ENCODE data around the gene IDUA.

IDUA gene

DNA sequence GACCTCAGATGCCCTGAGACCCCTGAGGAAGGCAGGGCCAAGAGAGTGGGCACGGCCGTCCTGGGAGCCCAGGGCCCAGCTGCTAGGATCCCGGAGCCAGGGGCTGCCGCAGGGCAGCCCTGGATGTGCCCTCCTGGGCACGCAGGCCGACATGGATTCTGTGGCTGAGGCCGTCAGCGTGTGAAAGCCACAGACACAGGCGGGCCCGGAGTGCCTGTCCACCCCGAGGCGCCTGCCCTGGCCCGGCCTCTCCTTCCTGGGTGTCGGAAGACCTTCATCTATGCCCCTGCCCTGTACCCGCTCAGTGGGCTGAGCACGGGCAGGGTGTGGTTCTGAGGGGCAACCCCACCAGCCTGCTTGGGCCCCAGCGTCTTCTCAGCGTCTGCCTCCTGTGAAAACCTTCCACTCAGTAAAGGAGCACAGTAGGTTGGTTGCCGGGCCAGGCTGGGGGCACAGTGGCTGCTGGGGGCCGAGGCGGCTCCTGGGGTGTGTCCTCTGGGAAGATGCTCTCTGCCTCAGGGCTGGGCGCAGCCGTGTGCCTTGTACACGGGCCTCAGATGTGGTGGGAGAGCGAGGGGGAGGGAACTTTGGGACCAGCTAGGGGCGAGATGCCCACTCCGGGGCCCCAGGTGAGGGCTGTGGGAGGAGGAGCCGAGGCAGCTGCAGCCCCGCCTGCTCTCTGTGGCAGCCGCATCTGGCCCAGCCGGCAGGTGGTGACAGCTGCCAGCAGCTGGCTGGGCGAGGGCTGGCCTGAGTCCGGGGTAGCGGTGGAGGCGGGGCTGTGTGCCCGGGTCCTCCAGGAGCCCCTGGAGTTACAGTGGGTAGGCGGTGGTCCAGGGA, 45.3 kb downstream of the IDUA start:
- no peak for DNase-seq (ENCODE audit: low spot score)

DNA sequence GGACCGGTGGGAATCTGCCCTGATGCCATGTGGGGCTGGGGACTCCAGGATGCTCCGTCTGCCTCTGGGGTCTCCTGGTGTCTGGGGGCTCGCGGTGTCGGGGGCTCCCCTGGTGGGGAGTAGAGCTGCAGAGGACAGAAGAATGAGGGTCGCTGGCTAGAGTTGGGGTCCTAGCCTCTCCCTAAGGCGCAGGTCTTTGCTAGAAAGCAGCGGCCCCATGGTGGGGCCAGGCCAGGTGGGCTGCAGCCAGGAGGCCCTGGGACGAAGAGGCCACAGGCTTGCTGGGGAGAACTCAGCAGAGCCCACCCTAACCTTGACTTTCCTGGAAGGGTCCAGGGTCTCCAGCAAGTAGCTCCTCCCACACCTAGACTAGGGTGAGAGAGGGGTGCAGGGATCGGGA, 46.0 kb downstream of the IDUA start:
- DNase-seq (ENCODE audit: low spot score) = no peak

DNA sequence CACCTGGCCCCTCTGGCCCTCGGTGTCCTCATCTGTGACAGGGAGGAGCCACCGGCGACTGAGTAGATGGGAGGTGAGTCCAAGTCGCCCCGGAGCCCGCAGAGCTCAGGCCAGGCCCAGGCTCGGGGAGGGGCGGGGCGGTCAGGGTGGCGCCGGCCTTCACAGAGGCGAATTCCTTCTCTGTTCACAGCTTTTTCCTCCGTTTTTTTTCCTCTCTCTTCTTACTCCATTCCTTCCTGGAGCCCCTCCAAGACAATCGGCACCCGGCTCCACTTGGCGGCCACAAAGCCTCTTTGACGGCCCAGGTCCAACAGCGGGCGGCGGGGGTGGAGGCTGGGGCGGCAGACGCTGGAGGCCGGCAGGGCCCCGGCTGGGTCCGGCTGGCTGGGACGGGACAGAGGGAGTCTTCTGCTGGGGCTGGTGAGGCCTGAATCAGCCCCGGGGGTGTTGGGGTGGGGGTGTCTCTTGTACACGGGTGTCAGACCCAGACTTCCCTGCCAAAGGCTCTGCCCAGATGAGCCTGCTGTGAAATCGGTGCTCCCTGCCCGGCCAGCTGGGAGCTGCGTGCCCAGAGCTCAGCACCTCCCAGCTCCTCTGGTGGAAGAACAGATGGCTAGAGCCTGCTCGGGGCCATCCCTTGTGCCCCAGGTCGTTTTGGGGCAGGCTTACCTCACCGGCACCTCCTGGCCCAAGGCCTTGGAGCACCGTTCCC, 47.2 kb downstream of the IDUA start:
- no peak for DNase-seq (ENCODE audit: low spot score)

DNA sequence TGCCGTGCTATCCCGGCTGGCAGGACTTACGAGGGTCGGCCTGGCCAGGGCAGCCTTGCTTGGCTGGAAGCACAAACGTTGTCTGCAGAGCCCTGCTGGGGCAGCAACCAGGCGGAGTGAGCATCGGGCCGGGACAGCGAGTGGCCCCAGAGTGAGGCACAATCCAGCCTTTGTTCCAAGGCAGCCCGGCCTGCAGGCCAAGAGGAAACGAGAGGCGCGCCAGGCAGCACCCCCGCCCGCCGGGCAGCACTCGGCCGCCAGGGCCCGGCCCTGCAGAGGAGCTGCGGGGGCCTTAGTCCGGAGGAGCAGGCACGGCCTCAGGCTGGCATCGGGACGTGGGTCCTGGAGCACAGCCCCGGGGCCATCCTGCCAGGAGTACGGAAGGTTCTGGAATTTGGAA, 48.7 kb downstream of the IDUA start:
- no peak for DNase-seq (ENCODE audit: low spot score)

DNA sequence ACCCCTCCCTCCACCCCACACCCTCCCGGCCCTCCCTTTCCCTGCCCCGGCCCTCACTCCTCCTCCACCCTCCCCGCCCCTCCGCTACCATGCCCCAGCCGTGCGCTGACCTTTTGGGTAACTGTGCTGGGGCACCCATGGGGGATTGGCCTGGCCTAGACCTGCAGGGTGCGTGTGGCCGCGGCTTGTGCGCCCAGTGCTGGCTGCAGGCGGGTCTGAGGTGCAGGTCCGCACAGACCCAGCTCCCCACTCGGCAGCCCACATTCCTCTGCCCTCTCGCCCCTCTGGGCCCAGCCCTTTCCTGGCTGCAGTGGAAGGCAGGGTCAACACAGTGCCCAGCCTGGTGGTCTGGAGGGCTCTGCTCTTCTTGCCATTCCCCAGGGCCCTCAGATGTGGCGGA, 49.3 kb downstream of the IDUA start:
- no peak for DNase-seq (ENCODE audit: low spot score)

DNA sequence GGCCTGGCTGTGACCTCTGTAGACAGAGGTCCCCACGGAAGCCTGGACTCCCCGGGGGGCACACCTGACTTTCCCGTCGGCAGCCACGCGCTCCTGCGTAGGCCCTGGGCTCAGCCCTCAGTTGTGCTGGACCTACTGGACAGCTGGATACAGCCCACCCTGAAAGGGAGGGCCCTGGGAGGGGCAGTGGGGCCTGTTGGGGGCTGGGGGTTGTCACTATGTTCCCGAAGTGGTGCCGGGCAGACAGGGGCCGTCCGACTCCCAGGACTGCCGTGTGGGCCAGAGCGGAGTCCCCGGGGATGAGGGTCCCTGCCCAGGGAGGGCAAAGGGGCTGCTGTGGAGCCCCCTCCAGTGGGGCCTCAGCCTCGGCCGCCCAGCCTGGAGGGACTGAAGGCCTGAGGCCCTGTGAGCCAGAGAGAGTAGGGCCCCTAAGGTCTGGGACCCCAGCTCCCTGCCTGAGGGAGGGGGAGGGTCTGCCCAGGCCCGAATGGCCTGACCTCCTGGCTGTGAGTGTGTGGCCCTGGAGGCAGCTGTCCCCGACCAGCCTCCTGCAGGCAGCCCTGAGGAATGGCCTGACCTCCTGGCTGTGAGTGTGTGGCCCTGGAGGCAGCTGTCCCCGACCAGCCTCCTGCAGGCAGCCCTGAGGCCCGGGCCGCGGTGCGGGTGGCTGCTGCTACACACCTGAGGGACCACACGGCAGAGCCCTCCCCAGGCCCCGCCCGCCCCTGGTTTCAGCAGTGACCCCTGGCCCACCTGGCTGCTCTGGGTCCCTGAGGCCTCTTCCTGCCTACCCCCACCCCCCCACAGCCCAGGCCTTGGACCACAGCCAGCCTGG, 50.3 kb downstream of the IDUA start:
- no peak for DNase-seq (ENCODE audit: low spot score)

DNA sequence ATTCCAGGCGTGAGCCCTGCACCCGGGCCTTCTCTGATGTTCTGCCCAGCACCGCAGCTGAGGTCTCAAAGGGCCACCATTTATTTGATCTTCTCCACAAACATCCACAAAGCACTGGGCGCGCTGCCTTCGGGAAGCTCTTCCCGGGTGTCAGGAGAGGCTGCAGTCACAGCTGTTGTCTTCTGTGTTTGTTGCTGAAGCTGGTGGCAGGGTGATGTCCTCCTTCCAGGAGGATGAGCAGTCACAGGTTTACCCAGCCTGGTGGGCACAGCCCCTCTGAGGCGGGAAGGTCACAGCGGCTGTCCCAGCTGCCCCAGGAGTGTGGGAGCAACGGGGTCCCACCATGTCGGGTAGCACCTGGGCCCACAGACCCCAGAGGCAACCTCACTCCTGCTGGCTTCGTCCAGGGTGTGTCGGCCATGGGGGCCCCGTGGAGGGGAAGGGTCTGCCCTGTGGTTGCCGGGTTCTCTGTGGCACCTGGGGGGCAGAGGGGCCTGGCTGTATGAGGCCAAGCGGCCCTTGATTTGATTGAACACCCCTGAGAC, 52.2 kb downstream of the IDUA start:
- DNase-seq (ENCODE audit: low spot score) = no peak

DNA sequence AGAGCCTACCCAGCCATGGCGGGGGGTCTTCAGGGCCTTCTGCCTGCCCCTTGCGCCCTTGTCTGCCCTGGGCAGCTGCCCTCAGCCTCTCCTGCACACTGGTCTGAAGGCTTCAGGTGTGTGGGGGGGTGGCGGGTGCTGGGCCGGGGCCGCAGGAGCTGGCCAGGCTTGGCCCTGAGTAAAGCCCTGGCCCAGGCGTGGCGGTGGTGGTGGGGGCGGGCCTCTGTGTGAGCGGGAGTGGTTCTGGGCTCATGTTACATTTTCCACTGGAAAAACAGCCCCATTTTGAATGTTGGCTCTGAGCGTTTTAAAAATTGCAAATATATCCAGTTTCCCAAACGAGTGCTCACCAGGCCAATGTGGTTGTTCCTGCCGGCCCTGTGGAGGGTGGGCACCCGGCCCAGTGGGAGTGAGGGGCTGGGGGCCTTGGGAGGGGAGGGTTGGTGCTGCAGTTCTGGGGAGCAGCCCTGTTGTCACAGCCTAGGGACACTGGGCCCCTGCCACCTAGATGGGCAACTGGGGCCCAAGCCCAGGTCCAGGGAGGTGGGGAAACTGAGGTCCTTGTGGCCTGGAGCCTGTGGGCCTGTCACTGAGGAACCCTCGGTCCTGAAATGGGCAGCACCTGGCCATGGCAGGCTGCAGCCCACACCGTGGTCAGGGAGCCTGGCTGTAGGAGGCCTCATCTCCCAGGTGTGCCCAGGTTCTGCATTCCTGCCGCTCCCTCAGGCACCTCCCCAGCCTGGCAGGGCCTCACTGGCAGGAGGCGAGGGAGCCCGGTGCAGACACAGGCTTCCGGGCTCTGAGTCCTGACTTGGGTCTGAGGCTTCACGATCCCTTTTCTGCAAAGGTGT, 52.9 kb downstream of the IDUA start:
- DNase-seq (ENCODE audit: low spot score) = no peak

DNA sequence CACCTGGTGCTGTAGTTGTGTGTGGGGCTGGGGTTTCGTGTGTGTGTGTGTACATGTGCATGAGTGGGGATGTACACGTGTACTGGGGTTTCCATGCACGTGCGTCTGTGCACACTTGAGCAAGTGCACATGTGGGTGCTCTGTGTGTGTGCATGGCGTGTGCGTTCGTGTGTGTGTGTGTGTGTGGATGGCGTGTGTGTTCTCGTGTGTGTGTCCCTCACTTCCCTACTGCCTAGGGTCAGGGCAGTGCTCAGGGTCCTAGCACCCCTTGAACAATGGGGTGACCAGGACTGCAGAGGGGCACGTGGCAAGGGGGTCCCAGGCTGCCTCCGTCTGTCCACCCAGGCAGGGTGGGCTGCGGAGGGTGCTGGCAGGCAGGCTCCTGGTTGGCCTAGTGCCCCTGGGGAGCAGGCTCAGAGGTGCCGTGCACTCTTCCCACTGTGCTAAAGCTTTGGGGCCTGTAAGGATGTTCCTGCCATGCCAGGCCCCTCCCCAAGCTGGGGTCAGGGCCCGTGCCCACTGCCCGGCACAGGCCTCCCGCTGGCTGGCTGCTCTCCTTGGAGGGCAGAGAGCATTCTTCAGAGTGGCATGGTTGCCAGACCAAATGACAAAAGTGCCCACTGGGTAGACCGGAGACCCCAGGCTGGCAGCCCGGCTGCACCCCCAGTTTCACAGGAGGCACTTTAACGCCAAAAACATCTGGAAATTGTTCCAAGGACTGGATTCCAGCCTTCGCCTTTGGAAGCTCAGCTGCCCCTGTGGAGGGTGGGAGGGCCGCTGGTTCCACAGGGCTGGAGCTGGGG, 53.7 kb downstream of the IDUA start:
- DNase-seq (ENCODE audit: low spot score) = no peak

DNA sequence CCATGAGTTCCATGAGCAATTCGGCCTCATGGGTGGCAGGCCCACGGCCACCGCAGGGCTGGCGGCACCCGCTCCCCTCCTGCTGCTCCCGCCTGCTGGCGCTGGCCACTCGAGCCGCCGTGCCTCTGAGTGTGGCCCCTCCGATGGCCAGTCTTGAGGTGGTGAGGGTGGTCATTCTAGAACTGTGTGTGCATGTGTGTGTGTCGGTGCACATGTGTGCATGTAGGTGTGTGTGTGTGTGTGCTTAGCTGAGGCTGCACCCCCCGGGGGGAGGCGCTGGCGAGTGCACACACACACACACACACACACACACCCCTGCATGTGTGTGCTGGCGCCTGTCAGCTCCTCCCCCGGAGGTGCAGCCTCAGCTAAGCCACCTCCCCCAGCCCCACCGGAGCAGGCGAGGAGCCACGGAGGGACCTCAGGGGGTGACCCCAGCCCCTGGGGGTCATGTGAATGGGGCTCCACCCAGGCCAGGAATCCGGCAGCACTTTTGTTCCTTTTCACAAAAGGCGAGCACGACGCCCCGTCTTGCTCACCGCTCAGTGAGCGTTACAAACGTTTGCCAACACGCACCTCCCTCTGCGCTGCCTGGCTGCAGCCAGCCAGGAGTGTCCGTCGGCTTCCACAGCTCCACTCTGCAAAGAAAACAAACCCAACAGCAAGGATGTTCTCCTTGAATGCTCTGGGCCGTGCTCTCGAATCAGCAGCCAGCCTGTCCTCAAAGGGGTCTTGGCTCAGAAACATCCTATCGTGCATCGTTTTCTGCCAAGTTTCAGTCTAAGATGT, 54.5 kb downstream of the IDUA start:
- no peak for DNase-seq (ENCODE audit: low spot score)

DNA sequence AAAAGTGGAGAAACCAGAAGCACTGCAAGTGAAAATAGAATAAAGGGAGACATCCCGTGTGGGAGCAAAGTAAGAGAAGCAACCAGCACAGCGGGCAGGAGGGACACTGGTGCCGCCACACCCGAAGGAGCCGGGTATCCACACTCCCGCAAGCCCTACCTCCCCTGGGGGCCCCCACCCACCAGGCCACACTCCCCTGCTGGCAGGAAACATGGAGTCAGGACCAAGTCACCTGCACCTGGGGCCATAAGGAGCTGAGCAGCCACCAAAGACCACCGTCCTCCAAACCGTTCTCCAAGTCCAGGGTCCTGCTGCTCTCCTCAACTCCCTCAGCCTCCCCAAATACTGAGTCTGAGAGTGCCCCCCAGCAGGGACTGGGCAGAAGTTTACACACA, 55.1 kb downstream of the IDUA start:
- no peak for DNase-seq (ENCODE audit: low spot score)

DNA sequence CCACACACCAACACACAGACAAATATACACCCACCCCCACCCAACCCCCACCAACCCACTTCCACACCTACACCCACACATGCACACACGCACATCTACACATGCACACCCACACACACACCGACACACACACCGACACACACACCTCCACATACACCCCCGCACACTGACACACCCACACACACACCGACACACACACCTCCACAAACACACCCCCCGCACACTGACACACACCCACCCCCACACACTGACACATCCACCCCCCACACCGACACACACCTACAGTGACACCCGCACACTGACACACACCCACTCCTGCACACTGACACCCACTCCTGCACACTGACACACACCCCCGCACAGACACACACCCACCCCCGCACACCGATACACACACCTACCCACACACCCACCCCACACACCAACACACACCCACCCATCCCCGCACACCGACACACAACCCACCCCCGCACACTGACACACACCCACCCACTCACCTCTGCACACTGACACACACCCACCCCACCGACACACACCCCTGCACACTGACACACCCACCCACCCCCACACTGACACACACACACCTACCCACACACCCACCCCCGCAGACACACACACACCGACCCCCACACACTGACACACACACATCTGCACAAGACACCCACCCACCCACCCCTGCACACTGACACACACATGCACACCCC, 55.7 kb downstream of the IDUA start:
- no peak for DNase-seq (ENCODE audit: low spot score)

DNA sequence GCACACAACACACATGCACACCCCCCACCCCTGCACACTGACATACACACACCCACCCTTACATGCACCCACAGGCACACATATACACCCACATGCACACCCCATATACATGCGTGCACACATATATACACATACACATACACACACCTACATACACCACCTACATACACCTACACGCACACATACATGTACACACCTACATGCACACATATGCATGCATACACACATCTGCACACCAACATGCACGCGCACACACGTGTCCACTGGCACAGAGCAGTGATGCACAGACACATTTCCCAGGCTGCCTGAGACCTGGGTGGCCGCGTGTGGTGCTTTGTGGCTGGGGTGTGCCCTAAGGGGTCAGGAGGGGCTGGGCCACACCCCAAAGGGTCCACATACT, 56.3 kb downstream of the IDUA start:
- no peak for DNase-seq (ENCODE audit: low spot score)

DNA sequence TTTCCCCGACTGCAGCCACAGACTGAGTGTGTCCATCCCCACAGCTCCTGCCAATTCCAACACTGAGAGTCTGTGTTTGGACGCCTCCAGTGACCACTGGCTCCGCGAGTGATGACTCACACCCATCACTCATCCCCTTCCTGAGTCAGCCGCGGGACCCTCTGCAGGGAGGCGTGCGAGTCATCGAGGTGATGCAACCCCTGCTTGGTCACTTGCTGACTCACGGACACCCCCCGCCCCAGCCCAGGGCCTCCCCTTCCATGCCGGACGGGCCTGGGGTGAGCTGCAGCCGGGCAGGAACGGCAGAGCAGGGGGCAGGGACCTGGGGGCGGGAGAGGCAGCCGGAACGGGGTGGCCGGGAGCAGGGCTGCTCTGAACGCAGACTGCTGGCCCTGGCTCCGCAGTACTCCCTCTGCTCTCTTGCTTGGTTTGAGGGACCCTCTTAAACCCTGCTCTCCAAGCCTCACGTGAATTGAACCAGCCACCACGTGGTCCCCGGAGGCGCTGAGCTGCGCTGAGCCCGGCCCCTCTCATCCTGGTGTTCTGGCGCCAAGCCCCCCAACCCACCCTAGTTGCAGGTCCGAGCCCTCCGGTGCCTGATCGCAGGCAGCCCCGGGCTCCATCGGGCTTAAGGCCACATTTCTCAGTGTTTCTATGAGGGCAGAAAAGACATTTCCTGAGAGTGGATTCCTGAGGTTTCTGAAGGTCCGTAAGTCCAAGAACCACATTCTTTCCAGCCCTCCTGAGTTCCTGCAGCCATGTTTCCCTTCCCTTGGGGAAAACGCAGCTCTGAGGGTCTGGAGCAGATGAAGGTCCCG, 57.0 kb downstream of the IDUA start:
- DNase-seq (ENCODE audit: low spot score) = peak; percentile 5

DNA sequence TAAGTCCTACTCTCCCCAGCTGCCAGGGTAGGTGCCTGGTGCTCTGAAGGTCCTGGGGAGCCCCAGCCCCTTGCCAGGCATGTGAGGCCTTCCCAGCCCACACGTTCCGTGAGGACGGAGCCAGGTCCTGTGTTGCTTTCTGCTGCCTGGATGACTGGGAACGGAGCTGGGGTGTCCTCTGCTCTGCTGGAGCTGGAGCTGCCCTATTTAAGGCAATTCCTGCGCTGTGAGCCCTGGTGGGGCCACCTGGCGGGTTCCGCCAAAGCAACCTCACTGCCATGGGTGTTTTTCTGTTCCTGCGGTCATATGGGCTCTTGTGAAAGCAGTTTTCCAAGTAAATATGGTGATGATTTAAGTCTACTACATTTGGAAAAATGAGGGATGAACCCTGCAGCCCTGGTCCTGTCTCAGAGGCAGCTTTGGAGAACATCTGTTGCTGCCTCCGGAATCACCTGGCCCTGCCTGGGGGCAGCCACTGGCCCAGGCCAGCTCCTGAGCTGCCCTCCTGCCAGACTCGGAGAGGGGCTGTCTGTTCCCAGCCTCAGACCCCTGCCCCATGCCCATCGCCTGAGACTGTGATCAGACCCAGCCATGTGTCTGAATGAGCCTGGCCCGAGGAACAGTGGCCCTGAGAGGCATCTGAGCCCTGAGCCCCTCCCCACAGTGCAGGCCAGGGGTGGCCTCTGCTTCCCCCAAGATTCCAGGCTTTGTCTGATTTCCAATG, 57.8 kb downstream of the IDUA start:
- no peak for DNase-seq (ENCODE audit: low spot score)

DNA sequence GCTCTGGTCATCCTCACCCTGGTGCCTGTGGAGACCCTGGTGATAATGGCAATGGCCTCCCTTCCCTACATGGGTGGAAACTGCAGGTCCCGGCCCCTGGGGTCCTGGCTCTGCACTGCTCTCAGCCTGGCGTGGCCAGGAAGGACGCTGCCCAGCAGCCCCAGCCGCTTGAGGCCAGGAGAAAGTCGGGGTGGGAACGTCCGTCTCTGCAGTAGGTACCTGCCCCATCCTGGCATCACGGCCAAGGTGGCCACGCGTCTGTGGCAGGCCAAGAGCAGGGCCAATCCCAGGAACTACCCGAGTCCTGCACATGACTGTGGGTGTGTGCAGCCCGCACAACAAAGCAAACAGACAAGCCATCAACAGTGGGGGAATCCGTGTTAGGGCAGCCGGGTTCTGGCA, 58.4 kb downstream of the IDUA start:
- DNase-seq (ENCODE audit: low spot score) = no peak

DNA sequence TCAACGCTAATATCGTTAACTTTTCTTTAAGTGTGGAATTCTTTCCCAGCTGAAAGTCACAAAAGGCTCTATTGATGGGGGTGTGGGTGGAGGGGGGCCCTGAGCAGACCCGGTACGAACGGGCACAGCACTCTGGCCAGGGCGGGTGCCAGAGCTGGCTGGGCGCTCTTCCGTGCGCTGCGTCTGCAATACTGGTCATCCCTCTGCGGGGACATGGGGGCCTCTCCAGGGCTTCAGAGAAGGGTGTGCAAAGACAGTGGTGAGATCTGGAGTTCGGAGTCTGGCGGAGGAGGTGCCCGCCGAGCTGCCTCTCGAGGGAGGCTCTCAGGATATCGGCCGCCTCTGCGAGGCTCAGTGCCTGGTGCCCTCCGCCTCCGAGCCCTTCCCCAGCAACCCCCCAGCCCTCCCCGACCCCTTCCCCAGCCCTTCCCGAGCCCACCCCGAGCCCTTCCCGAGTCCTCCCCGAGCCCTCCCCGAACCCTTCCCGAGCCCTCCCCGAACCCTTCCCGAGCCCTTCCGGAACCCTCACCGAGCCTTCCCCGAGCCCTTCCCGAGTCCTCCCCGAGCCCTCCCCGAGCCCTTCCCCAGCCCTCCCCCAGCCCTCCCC, 58.9 kb downstream of the IDUA start:
- DNase-seq (ENCODE audit: low spot score) = no peak
